GM21717 (cell line): ENCODE data around the gene CAPN10.

Experiments
- ATAC-seq: cut with Tn5 transposase; IDR thresholded peaks from one replicate; pipeline ENCODE4 v1.9.1; 2021; ENCODE audit warnings: mild to moderate bottlenecking, moderate library complexity; ENCODE audit not compliant: unreplicated experiment

CAPN10 gene

GRCh38 chr2:240574386-240575100 is 12.0 kb upstream of the CAPN10 start:
- no peak for ATAC-seq

GRCh38 chr2:240575101-240575965 is 11.2 kb upstream of the CAPN10 start:
- ATAC-seq: no peak

DNA sequence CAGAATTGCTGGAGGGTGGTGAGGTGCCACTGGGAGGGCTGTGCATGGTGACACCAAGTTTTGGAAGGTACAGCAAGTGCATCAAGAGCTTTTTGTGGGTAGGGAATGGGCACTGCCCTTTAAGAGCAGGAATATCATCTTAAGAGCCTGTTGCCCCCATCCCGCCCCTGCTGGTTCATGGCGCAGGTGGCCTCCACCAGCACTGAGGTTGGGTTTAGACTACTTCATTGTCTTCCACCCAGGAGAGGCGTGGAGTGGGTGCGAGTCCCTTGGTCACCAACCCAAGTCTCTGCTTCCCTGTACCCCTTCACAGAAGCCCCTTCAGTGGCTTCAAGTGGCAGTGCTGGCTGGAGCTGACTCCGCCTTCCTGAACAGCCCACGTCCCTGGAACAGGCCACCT is 10.5 kb upstream of the CAPN10 start:
- no peak for ATAC-seq

GRCh38 chr2:240576436-240577205 is 9.9 kb upstream of the CAPN10 start:
- ATAC-seq: no peak

- no peak for ATAC-seq
Measured at GRCh38 chr2:240577281-240578109, 9.0 kb upstream of the CAPN10 start.

GRCh38 chr2:240578110-240578450 is 8.5 kb upstream of the CAPN10 start:
- ATAC-seq: no peak

DNA sequence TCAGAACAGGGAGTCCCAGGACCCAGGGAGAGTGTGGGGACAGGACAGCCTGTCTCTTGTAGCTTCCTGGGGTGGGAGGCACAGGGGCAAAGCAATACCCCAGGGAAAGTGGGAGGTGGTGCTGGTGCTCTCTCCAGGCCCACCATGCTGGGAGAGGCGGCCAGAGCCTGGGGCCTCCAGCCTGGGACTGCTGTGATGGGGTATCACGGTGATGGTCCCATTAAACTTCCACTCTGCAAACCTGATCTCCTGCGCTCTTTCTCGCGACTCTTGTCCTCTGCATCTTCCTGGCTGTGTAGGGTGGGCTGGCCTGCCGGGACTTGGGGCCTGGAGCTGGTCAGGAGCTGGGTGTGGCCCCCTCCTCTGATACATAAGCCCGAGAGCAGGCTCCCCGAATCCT is 8.0 kb upstream of the CAPN10 start:
- no peak for ATAC-seq

DNA sequence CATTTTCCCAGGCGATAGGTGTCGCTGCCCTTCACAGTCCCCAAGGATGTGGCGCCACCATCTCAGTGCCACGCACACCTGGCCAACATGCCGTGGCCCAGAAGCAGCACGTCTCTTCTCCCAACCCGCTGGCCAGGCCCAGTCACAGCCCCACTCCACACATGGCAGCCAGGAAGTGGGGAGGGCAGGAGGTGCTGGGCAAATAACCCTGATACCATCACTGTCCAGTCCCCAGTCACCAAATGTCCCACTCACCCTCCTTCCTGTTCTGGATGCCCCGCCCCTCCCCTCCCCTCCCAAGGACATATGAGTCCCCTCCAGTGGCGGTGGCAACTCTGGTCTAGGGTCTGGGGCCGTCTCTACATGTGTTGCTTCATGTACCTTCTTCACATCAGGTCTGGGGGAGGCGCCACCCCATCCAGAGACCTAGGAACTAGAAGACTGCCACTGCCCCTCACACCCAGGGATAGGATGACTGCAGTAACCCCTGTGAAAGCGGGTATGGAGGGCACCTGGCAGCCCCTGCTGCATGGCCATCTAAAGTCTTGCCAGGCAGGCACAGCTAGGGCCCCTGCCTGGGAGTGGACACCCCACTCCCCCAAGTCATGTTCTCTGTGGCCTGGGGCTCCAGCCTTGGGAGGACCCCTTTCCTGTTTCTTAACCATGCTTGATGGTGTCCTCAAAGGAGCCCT is 7.3 kb upstream of the CAPN10 start:
- no peak for ATAC-seq

DNA sequence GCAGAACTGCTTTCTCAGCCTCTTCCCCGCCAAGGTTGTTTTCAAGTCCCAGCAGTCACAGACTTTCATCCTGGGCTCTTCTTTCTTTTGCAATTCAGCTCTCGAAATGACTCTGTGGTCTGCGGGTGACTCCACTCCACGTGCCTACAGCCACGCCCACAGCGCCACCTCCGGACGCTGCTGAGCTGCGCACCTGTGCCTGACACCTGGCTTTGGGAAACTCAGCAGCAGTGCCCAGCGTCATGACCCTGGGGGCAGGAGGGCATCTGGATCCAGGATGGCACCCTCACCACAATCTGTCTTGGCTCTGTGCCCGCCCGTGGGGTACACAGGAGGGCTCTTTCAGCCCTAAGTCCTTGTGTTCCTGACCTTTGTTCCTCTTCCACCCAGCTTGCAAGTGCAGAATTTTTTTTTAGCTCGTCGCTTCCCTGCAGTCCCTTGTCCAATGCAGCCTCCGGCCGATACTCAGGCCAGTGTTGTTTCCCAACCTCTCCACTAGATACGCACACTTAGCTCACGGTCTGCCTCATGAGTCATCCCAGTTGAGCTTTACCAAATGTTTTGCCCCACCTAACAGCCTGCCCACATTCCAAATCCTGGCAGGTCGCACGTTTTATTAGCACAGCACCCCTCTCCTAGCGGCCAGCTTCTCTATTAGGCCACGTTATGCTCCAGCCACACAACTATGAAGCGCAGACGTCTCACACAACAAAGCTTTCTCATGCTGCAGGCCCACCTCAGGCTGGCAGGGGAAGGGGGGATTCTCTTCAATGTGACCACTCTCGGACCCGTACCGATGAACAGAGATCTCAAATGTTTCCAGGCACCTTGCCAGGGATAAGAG is 6.5 kb upstream of the CAPN10 start:
- peak; percentile 38 for ATAC-seq

DNA sequence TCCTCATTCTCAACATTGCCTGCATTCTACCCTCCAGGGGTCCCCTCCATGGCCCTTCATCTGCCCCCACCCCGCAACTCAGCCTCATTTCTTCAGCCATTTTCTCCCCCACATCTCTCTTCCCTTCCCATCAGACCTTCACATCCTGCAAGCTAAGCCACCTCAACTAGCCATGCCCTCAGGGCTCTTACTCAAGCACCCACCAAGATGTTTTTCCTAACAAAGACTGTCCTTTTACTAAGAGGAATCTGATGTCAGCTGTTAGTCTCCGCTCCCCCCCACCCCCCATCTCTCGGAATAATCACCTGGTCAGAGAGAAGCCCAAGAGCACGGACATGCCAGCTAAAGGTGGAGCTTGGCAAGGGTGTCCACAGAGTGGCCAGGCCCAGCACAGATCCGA is 4.7 kb upstream of the CAPN10 start:
- ATAC-seq: no peak

DNA sequence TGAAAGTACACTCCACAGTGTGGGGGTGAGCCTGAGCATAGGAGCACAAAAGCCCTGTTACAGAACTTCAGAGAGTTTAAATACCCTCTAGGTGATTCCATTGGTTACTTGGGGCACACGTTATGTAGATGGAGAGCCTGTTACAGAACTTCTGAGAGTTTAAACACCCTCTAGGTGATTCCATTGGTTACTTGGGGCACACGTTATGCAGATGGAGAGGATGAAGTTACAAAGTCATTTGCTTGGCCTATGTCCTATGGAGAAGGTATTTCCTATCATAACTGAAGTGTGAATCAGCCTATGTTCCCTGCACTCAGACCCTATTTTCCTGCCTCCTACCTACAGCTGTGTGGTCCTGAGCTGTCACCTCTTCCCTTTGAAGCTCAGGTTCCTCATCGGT is 3.8 kb upstream of the CAPN10 start:
- no peak for ATAC-seq

- ATAC-seq: no peak
Measured at GRCh38 chr2:240583774-240584173, 2.8 kb upstream of the CAPN10 start.

DNA sequence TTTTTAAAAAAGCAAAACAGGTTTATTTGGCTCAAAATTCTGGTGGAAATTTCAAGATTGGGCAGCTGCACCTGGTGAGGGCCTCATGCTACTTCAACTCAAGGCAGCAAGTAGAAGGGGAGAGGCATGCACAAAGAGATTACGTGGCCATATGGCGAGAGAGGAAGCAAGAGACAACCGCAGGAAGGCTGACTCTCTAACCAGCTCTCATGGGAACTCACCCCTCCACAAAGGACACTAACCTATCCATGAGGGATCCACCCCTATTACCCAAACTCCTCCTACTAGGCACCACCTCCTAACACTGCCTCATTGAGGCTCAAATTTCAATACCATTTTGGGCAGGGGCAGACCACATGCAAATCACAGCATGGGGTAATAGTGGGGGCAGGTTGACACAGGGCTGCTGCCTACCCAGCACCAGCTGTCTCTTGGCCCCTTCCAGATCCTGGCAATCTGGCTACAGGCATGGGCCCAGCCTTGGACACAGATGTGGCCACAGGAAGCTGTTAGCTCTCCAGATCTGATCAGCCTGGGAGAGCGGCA is 2.0 kb upstream of the CAPN10 start:
- peak; percentile 59 for ATAC-seq

- ATAC-seq: peak; percentile 27
Measured at GRCh38 chr2:240585101-240585500, 1.4 kb upstream of the CAPN10 start.

DNA sequence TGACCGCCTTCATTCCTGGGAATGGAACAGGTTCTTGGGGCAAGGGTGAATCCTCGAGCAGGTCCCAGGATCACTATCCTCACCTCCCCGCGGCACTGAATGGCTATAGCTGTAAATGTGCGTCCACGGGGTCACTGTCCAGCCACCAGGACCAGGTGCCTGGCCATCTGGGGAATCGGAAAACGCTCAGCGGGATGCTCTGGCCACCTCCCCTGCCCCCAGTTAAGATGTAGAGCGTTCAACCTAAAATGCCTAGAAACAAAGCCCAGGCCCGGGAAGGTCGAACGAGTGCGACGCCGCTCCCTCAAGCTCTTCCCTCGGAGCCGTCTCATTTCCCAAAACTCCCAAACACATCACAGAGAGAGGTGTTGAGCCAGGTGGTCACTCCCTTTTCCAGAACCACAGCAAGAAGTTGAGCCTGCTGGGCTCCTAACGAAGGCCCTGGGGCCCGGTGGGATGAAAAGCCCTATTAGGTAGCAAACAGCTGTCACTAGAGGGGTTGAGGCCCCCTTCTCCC is 795 bp upstream of the CAPN10 start:
- no peak for ATAC-seq

DNA sequence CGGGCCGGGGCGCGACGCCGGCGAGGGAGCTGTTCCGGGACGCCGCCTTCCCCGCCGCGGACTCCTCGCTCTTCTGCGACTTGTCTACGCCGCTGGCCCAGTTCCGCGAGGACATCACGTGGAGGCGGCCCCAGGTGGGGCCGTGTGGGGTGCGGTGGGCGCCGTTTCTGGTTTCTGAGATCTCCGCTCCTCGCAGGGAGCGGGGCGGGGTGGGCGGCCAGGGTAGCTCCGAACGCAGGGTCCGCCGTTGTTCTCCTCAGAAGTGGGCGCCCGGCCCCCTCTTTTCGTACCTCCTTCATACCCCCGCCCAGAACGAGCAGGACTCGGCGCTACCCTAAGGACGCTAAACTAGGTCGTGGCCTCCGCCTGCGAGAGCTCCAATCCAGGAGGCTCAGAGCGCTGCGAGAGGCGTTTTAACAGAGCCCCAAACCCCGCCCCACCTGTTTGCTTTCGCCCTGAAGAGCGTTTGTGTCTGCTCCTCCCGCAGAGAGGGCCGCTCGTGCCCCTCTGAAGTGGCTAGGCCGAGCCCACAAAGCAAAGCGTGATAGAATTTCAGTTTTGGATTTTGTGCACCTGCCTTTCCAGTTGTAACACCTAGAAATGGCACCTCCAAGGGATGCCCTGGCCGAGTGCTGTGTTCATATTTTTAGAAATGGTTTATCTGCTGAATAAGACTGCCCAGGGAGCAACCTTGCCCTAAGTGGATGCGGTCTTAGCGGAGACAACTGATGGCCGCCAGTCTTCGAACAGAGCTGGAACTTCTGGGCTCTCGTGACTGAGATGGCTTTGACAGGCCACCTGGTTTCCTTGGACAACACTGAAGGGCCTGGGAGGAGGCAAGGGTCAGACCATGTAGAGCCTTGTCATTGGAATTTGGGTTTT is 626 bp downstream of the CAPN10 start:
- ATAC-seq: peak; percentile 5

DNA sequence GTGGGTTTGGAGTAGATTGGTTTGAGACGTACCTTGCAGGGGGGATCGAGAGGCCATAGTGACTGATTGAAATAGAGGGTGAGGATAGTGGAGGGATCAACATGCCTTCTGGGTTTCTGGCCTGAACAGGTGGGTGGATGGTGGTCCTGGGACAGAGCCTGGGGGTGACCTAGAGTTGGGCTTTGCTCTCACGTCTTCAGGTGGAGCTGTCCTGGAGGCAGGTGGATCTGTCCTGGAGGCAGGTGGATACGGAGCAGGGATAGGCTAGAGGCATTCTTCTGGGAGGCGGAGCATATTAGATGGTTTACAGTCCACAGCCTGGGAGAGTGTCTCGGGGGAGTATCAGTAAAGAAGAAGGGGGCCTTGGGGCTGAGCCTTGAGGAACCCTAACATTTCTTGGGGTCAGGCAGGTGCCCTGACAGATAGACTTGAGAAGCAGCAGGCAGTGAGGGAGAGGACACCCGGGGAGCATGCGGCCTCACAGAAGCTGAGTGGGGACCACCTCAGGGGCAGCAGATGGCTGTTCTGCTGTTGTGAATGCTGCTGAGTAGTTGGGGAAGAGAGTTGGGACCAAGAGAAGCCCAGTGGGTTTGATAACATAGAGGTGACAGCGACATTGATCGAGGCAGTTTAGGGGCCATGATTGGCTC is 1.6 kb downstream of the CAPN10 start:
- no peak for ATAC-seq
